ENCODE measurements around the gene CXorf38.

The CXorf38 gene, protein sequence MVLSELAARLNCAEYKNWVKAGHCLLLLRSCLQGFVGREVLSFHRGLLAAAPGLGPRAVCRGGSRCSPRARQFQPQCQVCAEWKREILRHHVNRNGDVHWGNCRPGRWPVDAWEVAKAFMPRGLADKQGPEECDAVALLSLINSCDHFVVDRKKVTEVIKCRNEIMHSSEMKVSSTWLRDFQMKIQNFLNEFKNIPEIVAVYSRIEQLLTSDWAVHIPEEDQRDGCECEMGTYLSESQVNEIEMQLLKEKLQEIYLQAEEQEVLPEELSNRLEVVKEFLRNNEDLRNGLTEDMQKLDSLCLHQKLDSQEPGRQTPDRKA

DNA sequence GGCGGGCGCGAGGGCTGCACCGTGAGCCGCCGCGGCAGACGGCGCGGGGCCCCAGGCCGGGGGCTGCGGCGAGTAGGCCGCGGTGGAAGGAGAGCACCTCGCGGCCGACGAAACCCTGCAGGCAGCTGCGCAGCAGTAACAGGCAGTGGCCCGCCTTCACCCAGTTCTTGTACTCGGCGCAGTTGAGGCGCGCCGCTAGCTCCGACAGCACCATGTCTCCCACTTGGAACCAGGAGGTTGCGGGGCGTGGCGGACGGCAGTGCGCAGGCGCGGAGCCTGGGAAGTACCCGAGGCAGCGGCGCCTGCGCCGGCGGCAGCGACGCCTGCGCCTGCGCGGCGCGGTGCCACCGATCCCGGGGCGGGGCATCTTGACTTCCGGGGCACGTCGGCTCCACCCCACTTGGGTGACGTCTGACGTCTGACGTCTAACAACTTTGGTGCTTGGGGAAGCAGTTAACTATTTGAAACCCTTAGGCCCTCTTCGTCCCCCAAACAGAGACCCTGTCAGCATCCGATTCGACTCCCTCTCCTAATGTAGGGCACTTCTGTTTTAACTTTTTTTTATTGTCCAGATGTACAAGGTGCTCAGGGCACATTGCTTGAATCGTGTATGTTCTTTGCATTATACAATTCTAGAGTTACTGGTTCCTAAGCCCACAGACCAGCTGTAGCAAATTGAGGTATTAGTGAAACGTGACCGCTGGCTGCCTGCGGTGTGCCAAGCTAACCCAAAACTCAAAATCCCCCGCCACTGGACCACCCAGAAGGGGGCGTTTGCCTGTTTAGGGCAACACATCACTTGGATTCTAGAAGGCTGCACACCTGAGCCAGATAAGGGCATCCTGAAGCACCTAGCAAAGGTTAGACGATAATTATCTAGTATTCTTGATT, at the start of gene CXorf38:
Gene CXorf38 (minus strand): TSS at position 255 of the 891 bp plus-strand sequence. CDS start 41 bp downstream, at position 214.
- in situ Hi-C loops (cut with HindIII; ENCODE audit: low sequenced_read_pairs), result no loop called here
- TF ChIP-seq, protein P1, sequence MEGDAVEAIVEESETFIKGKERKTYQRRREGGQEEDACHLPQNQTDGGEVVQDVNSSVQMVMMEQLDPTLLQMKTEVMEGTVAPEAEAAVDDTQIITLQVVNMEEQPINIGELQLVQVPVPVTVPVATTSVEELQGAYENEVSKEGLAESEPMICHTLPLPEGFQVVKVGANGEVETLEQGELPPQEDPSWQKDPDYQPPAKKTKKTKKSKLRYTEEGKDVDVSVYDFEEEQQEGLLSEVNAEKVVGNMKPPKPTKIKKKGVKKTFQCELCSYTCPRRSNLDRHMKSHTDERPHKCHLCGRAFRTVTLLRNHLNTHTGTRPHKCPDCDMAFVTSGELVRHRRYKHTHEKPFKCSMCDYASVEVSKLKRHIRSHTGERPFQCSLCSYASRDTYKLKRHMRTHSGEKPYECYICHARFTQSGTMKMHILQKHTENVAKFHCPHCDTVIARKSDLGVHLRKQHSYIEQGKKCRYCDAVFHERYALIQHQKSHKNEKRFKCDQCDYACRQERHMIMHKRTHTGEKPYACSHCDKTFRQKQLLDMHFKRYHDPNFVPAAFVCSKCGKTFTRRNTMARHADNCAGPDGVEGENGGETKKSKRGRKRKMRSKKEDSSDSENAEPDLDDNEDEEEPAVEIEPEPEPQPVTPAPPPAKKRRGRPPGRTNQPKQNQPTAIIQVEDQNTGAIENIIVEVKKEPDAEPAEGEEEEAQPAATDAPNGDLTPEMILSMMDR (IDR thresholded peaks at IDR 0.05; ENCODE audit: low read depth, low read length, missing control alignments), result no peak
- peak; percentile 62 for DNase-seq (ENCODE audit: low read depth)
- peak within 1 kb of the TSS; percentile 66 for H3K4me3 ChIP-seq (ENCODE audit: low read depth, low read length)

DNA sequence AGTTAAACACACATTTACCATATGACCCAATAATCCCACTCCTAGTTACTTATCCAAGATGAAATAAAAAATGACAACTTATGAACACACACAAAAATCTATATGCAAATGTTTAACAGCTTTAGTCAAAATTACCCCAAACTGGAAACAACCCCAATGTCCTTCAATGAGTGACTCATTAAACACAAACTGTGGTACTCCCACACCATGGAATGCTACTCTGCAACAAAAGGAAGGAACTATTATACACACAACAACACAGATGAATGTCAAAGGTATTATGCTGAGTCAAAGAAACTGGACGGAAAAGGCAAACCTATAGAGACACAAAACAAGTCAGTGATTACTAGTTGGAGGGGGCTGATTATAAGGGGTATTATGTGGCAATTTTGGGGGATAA, 47.4 kb upstream of the CXorf38 start:
- DNase-seq (ENCODE audit: low read depth), result no peak
- TF ChIP-seq, protein P1 (IDR thresholded peaks at IDR 0.05; ENCODE audit: low read depth, low read length, missing control alignments), result no peak
- in situ Hi-C loops (cut with HindIII; ENCODE audit: low sequenced_read_pairs), result no loop called here
- no peak overlapping the region for H3K4me3 ChIP-seq (ENCODE audit: low read depth, low read length)

GRCh38 chrX:40688929-40689328, 41.6 kb upstream of the CXorf38 start:
- no peak overlapping the region for H3K4me3 ChIP-seq (ENCODE audit: low read depth, low read length)
- DNase-seq (ENCODE audit: low read depth), result no peak
- TF ChIP-seq, protein P1 (IDR thresholded peaks at IDR 0.05; ENCODE audit: low read depth, low read length, missing control alignments), result no peak
- in situ Hi-C loops (cut with HindIII; ENCODE audit: low sequenced_read_pairs), result no loop called here

GRCh38 chrX:40687169-40687568, 39.8 kb upstream of the CXorf38 start:
- DNase-seq (ENCODE audit: low read depth), result no peak
- no peak overlapping the region for H3K4me3 ChIP-seq (ENCODE audit: low read depth, low read length)
- TF ChIP-seq, protein P1 (IDR thresholded peaks at IDR 0.05; ENCODE audit: low read depth, low read length, missing control alignments), result no peak
- in situ Hi-C loops (cut with HindIII; ENCODE audit: low sequenced_read_pairs), result no loop called here

DNA sequence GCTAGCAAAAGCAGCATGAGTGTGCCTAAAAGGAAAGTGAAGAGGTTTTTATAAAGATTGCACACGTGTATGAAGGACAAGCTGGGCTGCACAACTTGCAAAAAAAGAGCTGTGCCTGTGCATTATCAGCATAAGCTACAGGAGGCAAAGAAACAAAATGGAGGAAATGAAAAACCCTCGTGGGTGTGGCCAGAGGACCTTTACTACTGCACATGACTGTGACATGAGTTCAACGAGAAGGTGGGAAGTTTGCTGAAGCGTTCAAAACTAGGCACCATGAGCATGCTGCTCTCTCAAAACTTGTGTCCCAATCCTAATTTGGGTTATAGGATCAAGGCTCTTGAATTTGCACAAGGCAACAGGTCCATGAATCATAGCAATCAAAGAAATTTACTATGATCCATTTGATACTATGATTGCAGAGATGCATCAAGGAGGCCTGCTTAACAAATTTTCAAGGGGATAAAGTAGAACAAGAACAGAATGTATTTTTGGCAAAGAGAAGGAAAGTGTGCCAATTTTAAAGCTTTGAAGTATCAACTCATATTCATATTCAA, 38.1 kb upstream of the CXorf38 start:
- TF ChIP-seq, protein P1 (IDR thresholded peaks at IDR 0.05; ENCODE audit: low read depth, low read length, missing control alignments), result no peak
- no peak for DNase-seq (ENCODE audit: low read depth)

GRCh38 chrX:40684092-40684491, 36.7 kb upstream of the CXorf38 start:
- H3K4me3 ChIP-seq (ENCODE audit: low read depth, low read length), result no peak overlapping the region
- TF ChIP-seq, protein P1 (IDR thresholded peaks at IDR 0.05; ENCODE audit: low read depth, low read length, missing control alignments), result no peak
- in situ Hi-C loops (cut with HindIII; ENCODE audit: low sequenced_read_pairs), result no loop called here
- no peak for DNase-seq (ENCODE audit: low read depth)

More for the DNA sequence above, 38.1 kb upstream of the CXorf38 start:
- H3K4me3 ChIP-seq (ENCODE audit: low read depth, low read length), result no peak overlapping the region
- in situ Hi-C loops (cut with HindIII; ENCODE audit: low sequenced_read_pairs), result no loop called here

Measured in astrocyte of the cerebellum (primary cell).